ENCODE results near the gene TUSC2.

Gene TUSC2

DNA sequence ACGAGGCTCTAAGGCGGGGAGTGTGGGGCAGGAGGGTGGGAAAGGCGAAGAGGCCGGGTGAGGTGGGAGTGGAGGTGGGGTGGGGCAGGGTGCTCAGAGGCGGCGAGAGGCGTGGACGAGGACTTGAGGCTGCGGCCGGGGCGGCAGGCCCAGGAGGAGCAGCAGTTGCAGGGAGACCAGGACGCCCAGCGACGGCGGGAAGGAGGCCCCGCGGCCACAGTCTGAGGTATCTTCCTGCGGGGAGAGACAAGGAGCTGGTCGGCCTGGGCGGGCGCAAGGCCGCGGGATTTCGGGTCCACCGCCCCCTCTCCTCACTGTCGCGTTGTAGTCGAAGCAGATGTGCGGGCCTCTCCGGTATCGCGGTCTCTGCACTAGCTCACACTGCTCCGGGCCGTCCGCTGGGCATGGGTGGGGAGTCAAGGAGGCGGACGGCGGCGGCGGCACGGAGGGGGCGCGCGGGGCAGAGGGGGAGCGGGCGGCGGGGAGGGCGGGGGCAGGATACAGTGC lies 36.6 kb upstream of the TUSC2 start:
- H3K27ac ChIP-seq (ENCODE audit: low read depth, low read length): peak overlapping the region; percentile 65
- H3K4me3 ChIP-seq (ENCODE audit: low read length): peak overlapping the region; percentile 61
- H3K4me1 ChIP-seq (ENCODE audit: control insufficient read depth, insufficient read depth, low read length): peaks cover 4% of the 10 kb centered on the region
- H3K36me3 ChIP-seq (ENCODE audit: control insufficient read depth, insufficient read depth, low read length): no peaks in the 10 kb centered on the region
- peak overlapping the region; percentile 10 for H3K9ac ChIP-seq (ENCODE audit: low read length)
- peaks cover 2% of the 10 kb centered on the region for H3K27me3 ChIP-seq (ENCODE audit: control insufficient read depth, insufficient read depth, low read length)

DNA sequence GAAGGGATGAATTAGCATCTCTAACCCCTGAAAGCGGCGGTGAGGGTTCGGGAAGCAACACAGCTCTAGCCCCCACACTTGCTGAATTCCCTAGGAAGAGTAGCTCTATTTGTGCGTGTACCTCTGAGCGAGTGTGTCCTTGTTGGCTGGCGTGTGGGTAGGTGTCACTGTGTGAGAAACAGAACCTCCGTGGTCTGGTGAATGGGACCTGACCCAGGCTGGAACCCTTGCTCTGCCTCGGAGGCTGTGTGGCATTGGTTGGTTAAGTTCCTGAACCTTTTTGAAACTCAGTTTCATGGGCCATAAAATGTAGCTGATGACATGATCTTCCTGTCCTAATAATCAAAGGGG lies 31.7 kb upstream of the TUSC2 start:
- Histone ChIP-seq H3K36me3 (ENCODE audit: control insufficient read depth, insufficient read depth, low read length) (peaks cover 7% of the 10 kb centered on the region), H3K4me3 (ENCODE audit: low read length) (peak overlapping the region; percentile 60), H3K27me3 (ENCODE audit: control insufficient read depth, insufficient read depth, low read length) (no peaks in the 10 kb centered on the region), H3K9ac (ENCODE audit: low read length) (no peak overlapping the region), H3K27ac (ENCODE audit: low read depth, low read length) (no peak overlapping the region), H3K4me1 (ENCODE audit: control insufficient read depth, insufficient read depth, low read length) (peaks cover 32% of the 10 kb centered on the region)

DNA sequence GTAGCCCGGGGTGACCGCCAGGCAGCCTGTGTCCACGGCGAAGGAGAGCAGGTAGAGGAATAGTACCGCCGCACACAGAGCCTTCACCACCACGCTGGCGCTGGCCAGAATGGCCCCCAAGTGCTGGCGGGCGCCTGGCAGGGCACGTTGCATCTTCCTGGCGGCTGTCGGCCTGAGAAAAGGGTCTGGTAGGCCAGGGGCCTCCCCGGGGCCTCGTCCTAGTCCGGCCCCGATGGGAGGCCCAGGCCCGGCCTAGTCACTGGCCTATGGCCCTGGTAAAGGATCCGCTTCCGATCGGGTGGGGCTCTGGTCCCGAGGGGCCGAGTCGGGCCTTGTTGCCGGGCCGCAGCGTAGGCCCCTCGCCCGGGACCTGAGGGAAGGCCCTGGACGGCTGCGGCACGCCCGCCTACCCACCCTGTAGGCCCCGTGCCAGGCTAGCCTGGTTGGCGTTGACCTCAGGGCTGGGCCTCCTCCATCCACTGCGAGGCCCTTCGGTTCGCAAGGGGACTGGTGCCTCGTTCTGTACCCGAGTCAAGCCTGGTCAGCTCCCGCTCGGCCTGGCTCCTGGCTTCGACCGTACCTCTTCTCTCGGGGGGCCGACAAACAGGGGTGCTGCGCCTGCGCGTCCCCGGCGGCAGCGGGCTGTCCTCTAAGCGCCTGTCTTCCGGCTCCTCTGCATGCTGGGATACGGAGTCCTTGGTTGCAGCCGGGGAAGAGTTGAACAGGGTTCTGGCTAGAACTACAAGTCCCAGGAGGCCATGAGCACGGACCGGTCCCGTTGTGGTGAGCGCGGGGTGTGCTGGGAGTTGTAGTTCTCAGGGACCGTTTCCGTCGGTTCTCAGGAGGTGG lies 31.1 kb upstream of the TUSC2 start, which contains the start of gene TMEM115:
TMEM115 (minus strand) TSS at position 611 of the 849 bp plus-strand sequence; CDS start at position 153, 458 bp downstream.
- H3K27ac ChIP-seq (ENCODE audit: low read depth, low read length): peak within 1 kb of the TSS; percentile 92
- peak within 1 kb of the TSS; percentile 96 for H3K9ac ChIP-seq (ENCODE audit: low read length)
- H3K4me3 ChIP-seq (ENCODE audit: low read length): peak within 1 kb of the TSS; percentile 95
- peaks cover 30% of the 10 kb centered on the region for H3K4me1 ChIP-seq (ENCODE audit: control insufficient read depth, insufficient read depth, low read length)
- H3K36me3 ChIP-seq (ENCODE audit: control insufficient read depth, insufficient read depth, low read length): peaks cover 10% of the 10 kb centered on the region
- H3K27me3 ChIP-seq (ENCODE audit: control insufficient read depth, insufficient read depth, low read length): no peaks in the 10 kb centered on the region

DNA sequence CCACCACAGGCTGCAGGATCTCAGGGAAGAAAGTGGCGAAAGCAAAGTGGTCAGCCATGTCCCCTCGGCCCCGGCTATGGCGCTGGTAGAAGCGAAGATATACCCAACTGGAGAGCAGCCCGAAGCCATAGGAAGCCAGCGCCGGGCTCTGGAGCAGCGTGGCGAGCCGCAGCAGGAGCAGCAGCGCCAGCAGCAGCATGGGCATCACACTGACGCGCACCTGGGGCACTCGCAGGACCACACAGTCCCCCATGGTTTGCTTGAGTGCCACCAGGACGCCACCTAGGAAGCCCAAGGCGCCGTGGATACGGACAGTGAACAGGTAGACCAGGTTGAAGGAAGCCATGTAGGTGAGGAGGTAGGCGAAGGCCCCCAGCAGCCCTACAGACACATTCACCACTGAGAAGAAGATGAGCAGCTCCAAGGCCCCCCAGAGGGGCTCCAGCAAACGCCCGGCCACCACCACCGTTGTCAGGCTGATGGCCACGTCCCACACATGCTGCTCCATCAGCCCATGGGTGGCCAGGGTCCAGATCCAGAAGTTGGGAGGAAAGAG lies 30.4 kb upstream of the TUSC2 start:
- Histone ChIP-seq H3K36me3 (ENCODE audit: control insufficient read depth, insufficient read depth, low read length) (peaks cover 12% of the 10 kb centered on the region), H3K9ac (ENCODE audit: low read length) (peak overlapping the region; percentile 96), H3K4me1 (ENCODE audit: control insufficient read depth, insufficient read depth, low read length) (peaks cover 30% of the 10 kb centered on the region), H3K4me3 (ENCODE audit: low read length) (peak overlapping the region; percentile 95), H3K27me3 (ENCODE audit: control insufficient read depth, insufficient read depth, low read length) (no peaks in the 10 kb centered on the region), H3K27ac (ENCODE audit: low read depth, low read length) (peak overlapping the region; percentile 92)

DNA sequence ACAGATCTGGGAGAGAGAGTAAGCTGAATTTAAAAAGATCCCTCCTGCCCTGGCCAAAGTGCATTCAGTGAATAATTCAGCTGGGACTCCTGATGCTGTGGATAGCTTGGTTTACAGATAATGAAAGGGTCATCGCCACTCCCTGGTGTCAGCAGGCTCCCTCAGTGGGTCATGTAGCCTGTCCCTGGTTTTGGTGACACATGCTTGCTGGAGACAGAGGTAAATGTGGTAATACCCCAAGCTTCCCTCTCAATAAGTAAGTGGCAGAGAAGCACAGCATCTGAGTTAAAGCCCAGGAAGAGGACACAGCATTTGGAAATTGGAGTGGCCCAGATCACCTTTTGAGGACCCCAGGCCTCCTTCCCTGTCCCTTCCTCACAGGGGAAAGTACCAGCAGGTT lies 29.5 kb upstream of the TUSC2 start:
- Histone ChIP-seq H3K4me3 (ENCODE audit: low read length) (peak overlapping the region; percentile 95), H3K9ac (ENCODE audit: low read length) (peak overlapping the region; percentile 39), H3K4me1 (ENCODE audit: control insufficient read depth, insufficient read depth, low read length) (peaks cover 30% of the 10 kb centered on the region), H3K36me3 (ENCODE audit: control insufficient read depth, insufficient read depth, low read length) (peaks cover 18% of the 10 kb centered on the region), H3K27ac (ENCODE audit: low read depth, low read length) (no peak overlapping the region), H3K27me3 (ENCODE audit: control insufficient read depth, insufficient read depth, low read length) (no peaks in the 10 kb centered on the region)

DNA sequence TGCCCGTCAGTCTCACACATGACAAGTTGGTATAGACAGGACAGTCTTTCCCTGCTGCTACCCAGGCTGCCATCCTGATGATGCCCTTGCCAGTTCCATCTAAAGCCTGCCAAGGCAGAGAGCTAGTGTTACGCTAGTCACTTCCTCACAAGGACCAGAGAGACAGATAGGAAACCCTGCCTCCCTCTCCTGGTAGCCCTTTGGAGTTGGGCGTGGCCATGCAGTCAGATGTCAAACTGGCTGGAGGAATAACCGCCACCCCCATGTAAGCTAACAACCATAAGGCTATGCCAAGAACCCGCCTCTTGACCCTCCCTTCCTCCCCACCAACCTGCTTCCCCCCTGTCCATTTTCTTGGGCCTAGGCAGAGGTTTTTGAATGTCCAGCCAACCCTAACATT lies 28.5 kb upstream of the TUSC2 start:
- no peak overlapping the region for H3K27ac ChIP-seq (ENCODE audit: low read depth, low read length)
- H3K27me3 ChIP-seq (ENCODE audit: control insufficient read depth, insufficient read depth, low read length): no peaks in the 10 kb centered on the region
- H3K4me3 ChIP-seq (ENCODE audit: low read length): peak overlapping the region; percentile 11
- no peak overlapping the region for H3K9ac ChIP-seq (ENCODE audit: low read length)
- H3K36me3 ChIP-seq (ENCODE audit: control insufficient read depth, insufficient read depth, low read length): peaks cover 18% of the 10 kb centered on the region
- H3K4me1 ChIP-seq (ENCODE audit: control insufficient read depth, insufficient read depth, low read length): peaks cover 32% of the 10 kb centered on the region

DNA sequence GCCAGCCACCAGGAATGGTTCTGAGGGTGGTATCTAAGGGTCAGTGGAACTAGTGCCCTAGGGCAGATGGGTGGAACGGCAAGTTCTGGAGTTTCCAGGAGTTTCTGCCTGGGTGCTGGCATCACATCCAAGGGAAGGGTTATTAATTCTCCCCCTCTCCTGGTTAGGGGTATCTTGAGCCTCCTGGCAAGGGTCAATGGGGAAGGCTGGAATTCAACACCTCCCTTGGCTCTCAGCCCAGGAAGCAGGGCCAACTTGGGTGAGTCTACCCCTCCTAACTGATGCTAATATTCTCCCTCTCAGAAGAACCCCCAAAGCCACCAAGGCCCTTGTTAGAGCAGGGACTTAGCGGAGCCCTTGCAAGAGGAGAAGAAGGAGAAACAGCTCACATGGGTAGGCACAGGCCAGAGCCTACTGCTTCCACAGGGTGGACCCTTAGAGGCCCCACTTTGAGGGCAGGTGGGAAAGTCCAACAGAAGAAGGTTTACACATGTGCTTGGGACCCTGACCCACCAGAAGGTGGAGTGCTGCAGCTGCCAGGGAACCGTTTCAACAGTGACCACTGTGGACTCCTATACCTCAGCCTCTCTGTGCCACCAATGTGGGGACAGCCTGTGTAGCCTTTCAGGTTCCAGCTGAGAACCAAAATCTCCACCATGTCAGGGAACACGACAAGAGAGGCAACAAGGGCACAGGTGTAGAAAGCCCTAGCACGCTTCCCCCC lies 28.0 kb upstream of the TUSC2 start:
- Histone ChIP-seq H3K27me3 (ENCODE audit: control insufficient read depth, insufficient read depth, low read length) (no peaks in the 10 kb centered on the region), H3K4me3 (ENCODE audit: low read length) (peak overlapping the region; percentile 11), H3K36me3 (ENCODE audit: control insufficient read depth, insufficient read depth, low read length) (peaks cover 18% of the 10 kb centered on the region), H3K27ac (ENCODE audit: low read depth, low read length) (no peak overlapping the region), H3K9ac (ENCODE audit: low read length) (peak overlapping the region; percentile 7), H3K4me1 (ENCODE audit: control insufficient read depth, insufficient read depth, low read length) (peaks cover 37% of the 10 kb centered on the region)

DNA sequence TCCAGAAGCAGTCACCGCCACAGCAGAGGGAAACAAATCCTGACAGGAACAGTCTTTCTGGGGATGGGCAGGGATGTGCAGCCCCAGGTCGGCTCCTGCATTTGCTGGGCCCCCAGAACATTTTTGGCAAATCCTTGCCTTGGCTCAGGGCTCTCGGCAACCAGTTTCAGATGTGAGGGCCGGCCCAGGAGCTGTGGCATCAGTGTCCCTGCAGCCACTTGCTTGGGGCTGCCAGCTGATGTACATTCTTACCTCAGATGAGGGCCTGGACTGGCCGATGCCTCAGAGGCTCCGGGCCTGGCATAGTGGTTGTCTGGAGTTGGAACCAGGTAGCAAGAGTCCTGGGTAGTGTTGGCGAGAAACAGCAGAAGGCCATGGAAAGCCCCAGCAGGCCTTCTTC lies 26.8 kb upstream of the TUSC2 start:
- H3K27me3 ChIP-seq (ENCODE audit: control insufficient read depth, insufficient read depth, low read length): no peaks in the 10 kb centered on the region
- no peak overlapping the region for H3K4me3 ChIP-seq (ENCODE audit: low read length)
- H3K27ac ChIP-seq (ENCODE audit: low read depth, low read length): no peak overlapping the region
- peaks cover 42% of the 10 kb centered on the region for H3K4me1 ChIP-seq (ENCODE audit: control insufficient read depth, insufficient read depth, low read length)
- H3K36me3 ChIP-seq (ENCODE audit: control insufficient read depth, insufficient read depth, low read length): peaks cover 18% of the 10 kb centered on the region
- no peak overlapping the region for H3K9ac ChIP-seq (ENCODE audit: low read length)

DNA sequence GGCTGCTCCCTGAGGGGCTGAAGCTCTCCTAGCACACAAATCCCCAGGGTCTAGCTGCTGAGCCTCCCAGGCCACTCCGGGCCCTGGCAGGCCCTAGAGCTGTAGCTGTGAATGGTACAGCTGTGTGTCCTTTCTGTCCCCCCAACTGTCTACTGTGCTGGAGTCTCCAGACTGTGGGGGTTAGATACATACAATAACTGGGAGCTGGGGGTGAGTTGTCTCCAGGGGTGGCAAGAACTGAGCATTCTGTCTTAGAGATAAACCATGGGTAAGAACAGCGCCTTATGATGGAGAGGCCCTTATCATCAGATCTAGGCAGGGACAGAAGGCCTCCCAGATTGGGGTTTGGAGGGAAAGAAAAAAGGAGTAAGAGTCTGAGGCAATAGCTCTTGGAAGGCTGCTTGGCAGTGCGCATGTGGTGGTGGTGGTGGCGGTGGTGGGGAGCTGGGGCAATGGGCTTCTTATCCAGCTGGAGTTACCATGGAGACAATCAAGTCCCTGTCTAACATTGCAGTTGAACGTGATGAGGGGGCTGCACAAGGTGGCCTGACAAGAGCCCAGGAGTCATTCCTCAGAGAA lies 26.3 kb upstream of the TUSC2 start:
- no peak overlapping the region for H3K9ac ChIP-seq (ENCODE audit: low read length)
- H3K4me1 ChIP-seq (ENCODE audit: control insufficient read depth, insufficient read depth, low read length): peaks cover 42% of the 10 kb centered on the region
- H3K36me3 ChIP-seq (ENCODE audit: control insufficient read depth, insufficient read depth, low read length): peaks cover 18% of the 10 kb centered on the region
- no peaks in the 10 kb centered on the region for H3K27me3 ChIP-seq (ENCODE audit: control insufficient read depth, insufficient read depth, low read length)
- H3K4me3 ChIP-seq (ENCODE audit: low read length): no peak overlapping the region
- H3K27ac ChIP-seq (ENCODE audit: low read depth, low read length): no peak overlapping the region

DNA sequence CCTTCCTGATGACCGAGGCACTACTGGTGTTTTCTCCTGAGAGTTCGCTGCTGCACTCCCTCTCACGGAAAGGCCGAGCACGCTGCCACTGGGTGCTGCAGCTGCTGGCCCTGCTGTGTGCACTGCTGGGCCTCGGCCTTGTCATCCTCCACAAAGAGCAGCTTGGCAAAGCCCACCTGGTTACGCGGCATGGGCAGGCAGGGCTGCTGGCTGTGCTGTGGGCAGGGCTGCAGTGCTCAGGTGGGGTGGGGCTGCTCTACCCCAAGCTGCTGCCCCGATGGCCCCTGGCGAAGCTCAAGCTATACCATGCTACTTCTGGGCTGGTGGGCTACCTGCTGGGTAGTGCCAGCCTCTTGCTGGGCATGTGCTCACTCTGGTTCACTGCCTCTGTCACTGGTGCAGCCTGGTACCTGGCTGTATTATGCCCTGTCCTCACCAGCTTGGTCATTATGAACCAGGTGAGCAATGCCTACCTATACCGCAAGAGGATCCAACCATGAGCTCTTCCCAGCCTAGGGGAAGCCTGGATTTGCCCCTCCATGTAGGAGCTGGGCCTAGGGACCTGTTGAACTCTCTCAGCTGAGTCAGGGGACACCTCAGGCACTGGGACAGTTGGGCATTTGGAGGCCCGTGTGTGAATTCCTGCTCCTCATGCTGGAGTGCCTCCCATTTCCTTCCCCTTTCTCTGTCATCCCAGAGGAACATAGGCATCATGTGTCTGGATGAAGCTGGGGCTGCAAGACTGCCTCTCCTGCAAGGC lies 25.4 kb upstream of the TUSC2 start:
- no peak overlapping the region for H3K27ac ChIP-seq (ENCODE audit: low read depth, low read length)
- H3K9ac ChIP-seq (ENCODE audit: low read length): no peak overlapping the region
- peaks cover 40% of the 10 kb centered on the region for H3K4me1 ChIP-seq (ENCODE audit: control insufficient read depth, insufficient read depth, low read length)
- H3K27me3 ChIP-seq (ENCODE audit: control insufficient read depth, insufficient read depth, low read length): no peaks in the 10 kb centered on the region
- H3K36me3 ChIP-seq (ENCODE audit: control insufficient read depth, insufficient read depth, low read length): peaks cover 23% of the 10 kb centered on the region
- no peak overlapping the region for H3K4me3 ChIP-seq (ENCODE audit: low read length)

DNA sequence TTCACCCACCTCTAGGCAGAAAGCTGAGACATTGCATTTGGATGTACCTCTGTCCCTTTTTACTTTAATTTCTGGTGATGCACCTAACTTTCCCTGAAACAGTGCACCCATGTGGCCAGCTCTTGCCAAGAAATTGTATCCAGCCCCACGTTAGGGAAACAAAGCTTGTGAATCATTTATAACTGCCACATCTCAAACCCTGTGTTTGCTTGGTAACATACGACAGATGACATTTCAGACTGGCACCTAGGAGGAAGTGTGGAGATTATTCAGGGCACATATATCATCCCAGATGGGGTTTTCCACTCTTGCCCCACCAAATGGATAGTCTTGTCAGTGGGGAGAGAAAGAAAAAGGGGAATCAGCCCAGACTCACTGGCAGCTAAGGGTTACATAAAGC lies 24.8 kb upstream of the TUSC2 start:
- Histone ChIP-seq H3K36me3 (ENCODE audit: control insufficient read depth, insufficient read depth, low read length) (peaks cover 29% of the 10 kb centered on the region), H3K4me3 (ENCODE audit: low read length) (no peak overlapping the region), H3K27ac (ENCODE audit: low read depth, low read length) (no peak overlapping the region), H3K9ac (ENCODE audit: low read length) (no peak overlapping the region), H3K4me1 (ENCODE audit: control insufficient read depth, insufficient read depth, low read length) (peaks cover 34% of the 10 kb centered on the region), H3K27me3 (ENCODE audit: control insufficient read depth, insufficient read depth, low read length) (no peaks in the 10 kb centered on the region)
